Lower lobe of right lung (tissue), 2 donors: Measurements from ENCODE around the gene PARP6. TPM values are rescaled to one million over a fixed set of nuclear protein-coding genes. Genes with fewer than 3 reads are reported as not detected.
A peak's percentile ranks its signal among the peaks of the same experiment; 100 is the strongest.

Source experiments
- ATAC-seq, 2 donors: fragments of 200-7000 bp; cut with Tn5 transposase; one replicate each; pipeline ENCODE4 v1.9.1; 2020 to 2022; ENCODE audit warnings: mild to moderate bottlenecking in 2 of 2, moderate library complexity in 2 of 2
- DNase-seq: peaks from one replicate; pipeline ENCODE4 v3.0.0-alpha.2; 2020
- H3K27ac ChIP-seq: fragments of 200-600 bp; one replicate; pipeline ENCODE4 v1.8.0; 2022
- H3K27me3 ChIP-seq: fragments of 200-600 bp; one replicate; pipeline ENCODE4 v1.8.0; 2022; ENCODE audit warnings: low read depth
- H3K36me3 ChIP-seq: fragments of 200-600 bp; one replicate; pipeline ENCODE4 v1.8.0; 2022; ENCODE audit warnings: mild to moderate bottlenecking
- H3K4me1 ChIP-seq: fragments of 200-600 bp; one replicate; pipeline ENCODE4 v1.8.0; 2022
- H3K4me3 ChIP-seq: fragments of 200-600 bp; one replicate; pipeline ENCODE4 v1.8.0; 2022; ENCODE audit warnings: mild to moderate bottlenecking
- H3K9me3 ChIP-seq: fragments of 200-600 bp; one replicate; pipeline ENCODE4 v1.8.0; 2022
- intact Hi-C: fragments of 100-400 bp; cut with DNase I; formaldehyde crosslinking; loops from one replicate; pipeline ENCODE4 v1.11.0; 2022
- total RNA-seq: library from RNA; stranded (reverse); fragmentation: NEBNext Ultra II Directional; extraction: Animal tissue kit (Norgen Biotek cat#: 25700); gene quantifications from one replicate; pipeline ENCODE4 v1.2.1, GENCODE V29; 2021
- TF ChIP-seq, protein P1 (sequence below): fragments of 200-600 bp; IDR thresholded peaks from one replicate; pipeline ENCODE4 v1.8.0; 2022; ENCODE audit warnings: antibody characterized with exemption, mild to moderate bottlenecking
- donor health status: DM: no; HTN: yes; CAD: no; lungs with severe emphysema.

PARP6 gene
- total RNA-seq, 1 donor from 2014 or later: 72.2 TPM

DNA sequence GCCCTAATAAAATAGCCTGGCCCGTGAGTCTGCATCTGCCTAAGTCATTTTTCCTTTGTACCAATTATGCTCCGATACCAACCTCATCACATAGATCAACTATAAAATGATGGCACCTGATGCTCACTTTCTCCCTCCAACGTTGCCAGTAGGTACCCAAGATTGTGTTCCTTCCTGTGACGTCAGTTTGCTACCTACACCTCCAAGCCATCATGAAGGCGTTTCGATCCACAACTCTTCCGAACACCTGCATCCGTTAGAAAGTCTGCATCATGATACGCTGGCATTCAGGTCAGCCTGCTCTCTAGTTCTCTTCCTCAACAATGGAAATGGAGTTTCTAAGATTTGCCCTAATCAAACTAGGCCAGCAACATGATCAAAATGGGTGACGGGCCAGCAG lies 49.1 kb downstream of the PARP6 start:
- H3K36me3 ChIP-seq: peaks cover 43% of the 10 kb centered on the region
- no peak for ATAC-seq
- no peak for DNase-seq
- intact Hi-C loops: no loop called here
- peaks cover 49% of the 10 kb centered on the region for H3K4me1 ChIP-seq
- no peak overlapping the region for H3K27ac ChIP-seq
- TF ChIP-seq, protein P1, sequence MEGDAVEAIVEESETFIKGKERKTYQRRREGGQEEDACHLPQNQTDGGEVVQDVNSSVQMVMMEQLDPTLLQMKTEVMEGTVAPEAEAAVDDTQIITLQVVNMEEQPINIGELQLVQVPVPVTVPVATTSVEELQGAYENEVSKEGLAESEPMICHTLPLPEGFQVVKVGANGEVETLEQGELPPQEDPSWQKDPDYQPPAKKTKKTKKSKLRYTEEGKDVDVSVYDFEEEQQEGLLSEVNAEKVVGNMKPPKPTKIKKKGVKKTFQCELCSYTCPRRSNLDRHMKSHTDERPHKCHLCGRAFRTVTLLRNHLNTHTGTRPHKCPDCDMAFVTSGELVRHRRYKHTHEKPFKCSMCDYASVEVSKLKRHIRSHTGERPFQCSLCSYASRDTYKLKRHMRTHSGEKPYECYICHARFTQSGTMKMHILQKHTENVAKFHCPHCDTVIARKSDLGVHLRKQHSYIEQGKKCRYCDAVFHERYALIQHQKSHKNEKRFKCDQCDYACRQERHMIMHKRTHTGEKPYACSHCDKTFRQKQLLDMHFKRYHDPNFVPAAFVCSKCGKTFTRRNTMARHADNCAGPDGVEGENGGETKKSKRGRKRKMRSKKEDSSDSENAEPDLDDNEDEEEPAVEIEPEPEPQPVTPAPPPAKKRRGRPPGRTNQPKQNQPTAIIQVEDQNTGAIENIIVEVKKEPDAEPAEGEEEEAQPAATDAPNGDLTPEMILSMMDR: no peak
- H3K9me3 ChIP-seq: no peaks in the 10 kb centered on the region
- no peak overlapping the region for H3K4me3 ChIP-seq
- no peaks in the 10 kb centered on the region for H3K27me3 ChIP-seq

DNA sequence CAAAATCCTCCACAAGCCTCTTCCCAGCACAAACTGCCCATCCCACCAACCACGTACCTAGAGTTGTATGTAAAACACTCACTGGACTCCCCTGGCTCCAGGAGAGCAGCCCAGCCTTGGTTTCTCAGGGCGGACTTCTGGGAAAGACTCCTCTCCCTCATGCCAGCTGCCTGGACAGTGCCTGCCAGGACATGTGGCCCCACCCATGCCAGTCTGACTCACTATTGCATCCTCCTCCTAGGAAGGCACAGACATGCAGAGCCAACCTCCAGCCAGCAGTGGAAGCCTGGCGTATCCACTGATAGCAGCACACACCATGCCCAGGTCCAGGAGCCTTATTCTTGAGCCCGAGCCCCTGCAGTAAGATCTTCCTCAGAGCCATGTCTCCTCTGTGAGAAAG lies 50.0 kb downstream of the PARP6 start:
- ATAC-seq: peak; percentile 6 to 13
- peaks cover 52% of the 10 kb centered on the region for H3K36me3 ChIP-seq

DNA sequence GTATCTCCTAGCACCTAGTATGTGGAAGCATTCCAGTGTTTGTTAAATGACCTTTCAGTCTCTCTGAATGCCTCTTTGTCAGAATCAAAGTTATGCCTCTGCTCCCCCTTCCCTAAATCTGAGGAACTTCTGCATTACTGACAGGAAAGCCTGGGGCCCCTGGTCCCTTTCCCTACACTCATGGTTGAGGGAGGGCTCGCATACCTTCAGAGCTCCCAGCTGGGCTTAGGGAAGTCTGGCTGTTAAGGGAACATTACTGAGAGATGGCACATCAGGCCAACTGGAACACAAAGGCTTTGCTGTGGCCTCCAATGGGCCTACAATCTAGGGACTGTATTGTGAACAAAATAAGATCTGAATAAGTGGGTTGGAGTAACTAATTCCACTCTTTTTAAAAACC lies 51.7 kb downstream of the PARP6 start:
- ATAC-seq (no peak), DNase-seq (no peak)
- intact Hi-C loops: no loop called here
- TF ChIP-seq, protein P1: no peak
- peaks cover 69% of the 10 kb centered on the region for H3K36me3 ChIP-seq
- no peak overlapping the region for H3K4me3 ChIP-seq
- H3K27ac ChIP-seq: no peak overlapping the region
- no peaks in the 10 kb centered on the region for H3K27me3 ChIP-seq
- peaks cover 23% of the 10 kb centered on the region for H3K4me1 ChIP-seq
- H3K9me3 ChIP-seq: no peaks in the 10 kb centered on the region

More for the DNA sequence above, 50.0 kb downstream of the PARP6 start:
- Histone ChIP-seq H3K27ac (no peak overlapping the region), H3K4me3 (no peak overlapping the region), H3K4me1 (peaks cover 40% of the 10 kb centered on the region), H3K9me3 (no peaks in the 10 kb centered on the region), H3K27me3 (no peaks in the 10 kb centered on the region)
- TF ChIP-seq, protein P1: no peak
- DNase-seq: no peak
- intact Hi-C loops: no loop called here

DNA sequence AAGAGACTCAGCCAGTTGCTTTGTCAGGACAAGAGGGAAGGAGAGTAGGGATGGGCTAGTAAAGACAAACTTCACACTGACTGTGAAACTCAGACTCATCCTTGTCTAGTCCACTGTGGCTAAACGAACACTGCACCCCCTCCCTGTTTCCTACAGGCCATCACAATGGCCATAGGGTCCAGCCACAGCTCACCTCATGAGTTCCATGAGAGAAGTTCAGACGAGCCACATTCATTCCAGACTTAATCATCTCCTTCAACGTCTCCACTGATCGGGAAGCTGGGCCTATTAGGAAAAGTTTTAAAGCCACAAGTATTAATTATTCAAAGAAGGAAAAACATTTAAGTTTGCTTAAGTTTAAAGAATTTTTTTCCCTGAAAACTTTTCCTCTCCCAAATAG lies 55.1 kb downstream of the PARP6 start:
- DNase-seq: no peak
- H3K27ac ChIP-seq: no peak overlapping the region
- H3K4me1 ChIP-seq: peaks cover 6% of the 10 kb centered on the region
- no peak overlapping the region for H3K4me3 ChIP-seq
- peaks cover 89% of the 10 kb centered on the region for H3K36me3 ChIP-seq
- H3K27me3 ChIP-seq: no peaks in the 10 kb centered on the region
- TF ChIP-seq, protein P1: no peak
- ATAC-seq: no peak
- intact Hi-C loops: no loop called here
- no peaks in the 10 kb centered on the region for H3K9me3 ChIP-seq

DNA sequence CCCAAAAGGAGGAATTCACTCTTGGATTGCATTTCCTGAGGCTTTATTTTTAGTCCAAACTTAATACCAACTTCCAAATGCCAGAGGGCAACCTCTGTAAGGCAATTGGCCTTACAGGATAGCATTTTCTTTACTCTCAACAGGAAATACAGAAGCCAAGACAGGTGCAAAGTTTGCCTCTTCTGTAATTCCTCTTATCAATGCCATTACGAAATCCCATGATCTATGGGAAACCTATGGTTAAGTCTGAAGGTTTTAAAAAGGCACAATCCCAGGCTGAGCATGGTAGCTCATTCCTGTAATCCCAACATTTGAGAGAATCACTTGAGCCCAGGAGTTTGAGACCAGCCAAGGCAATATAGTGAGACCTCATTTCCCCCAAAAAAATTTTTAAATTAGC lies 56.3 kb downstream of the PARP6 start:
- ATAC-seq (no peak), DNase-seq (no peak)
- Histone ChIP-seq H3K9me3 (no peaks in the 10 kb centered on the region), H3K4me1 (no peaks in the 10 kb centered on the region), H3K27me3 (no peaks in the 10 kb centered on the region), H3K36me3 (peaks cover 97% of the 10 kb centered on the region), H3K4me3 (no peak overlapping the region), H3K27ac (no peak overlapping the region)
- TF ChIP-seq, protein P1: no peak
- intact Hi-C loops: no loop called here

DNA sequence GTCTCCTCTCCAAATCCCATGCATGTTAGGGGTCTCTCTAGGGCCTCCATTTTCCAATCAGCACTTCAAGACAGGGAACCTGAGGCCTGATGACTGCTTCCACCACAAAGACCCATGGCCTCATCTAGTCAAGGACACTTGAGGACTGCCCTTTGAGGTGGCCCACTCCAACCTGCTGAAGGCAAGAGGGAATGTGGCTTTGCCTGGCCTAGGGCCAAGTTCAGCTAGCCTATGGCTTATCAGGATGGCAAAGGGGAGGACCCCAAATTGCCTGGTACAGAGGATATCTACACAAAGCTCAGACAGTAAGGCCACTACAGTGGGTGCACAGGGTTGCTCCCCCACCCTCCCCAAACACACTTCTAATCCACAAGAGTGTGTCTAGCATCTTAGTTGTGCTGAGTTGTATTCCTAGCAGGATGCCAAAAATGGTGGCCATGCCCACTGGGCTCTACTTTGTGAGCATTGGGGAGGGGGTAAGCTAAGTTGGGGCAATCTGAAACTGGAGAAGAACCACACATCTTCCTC lies 64.7 kb downstream of the PARP6 start:
- Histone ChIP-seq H3K36me3 (peaks cover 100% of the 10 kb centered on the region), H3K9me3 (no peaks in the 10 kb centered on the region), H3K4me3 (no peak overlapping the region), H3K27me3 (no peaks in the 10 kb centered on the region), H3K4me1 (peaks cover 12% of the 10 kb centered on the region), H3K27ac (no peak overlapping the region)
- ATAC-seq (no peak), DNase-seq (no peak)
- TF ChIP-seq, protein P1: no peak
- intact Hi-C loops: no loop called here
